ENCODE results near the gene RIPK3. TPM values are rescaled to one million over a fixed set of nuclear protein-coding genes. Genes with fewer than 3 reads are reported as not detected.

Gene RIPK3
- total RNA-seq, 1 donor from 2014 or later: 0.62 TPM

GRCh38 chr14:24321212-24321975 is 18.4 kb downstream of the RIPK3 start:
- Mint-ChIP-seq H3K27me3 (peaks cover 59% of the 10 kb centered on the region), H3K36me3 (ENCODE audit: insufficient read depth) (no peaks in the 10 kb centered on the region), H3K4me1 (ENCODE audit: low read depth) (no peaks in the 10 kb centered on the region), H3K4me3 (ENCODE audit: low read depth) (no peak overlapping the region), H3K27ac (no peak overlapping the region), H3K9me3 (ENCODE audit: low read depth) (no peaks in the 10 kb centered on the region)
- DNase-seq (ENCODE audit: low spot score, unreplicated experiment): no peak
- TF ChIP-seq CTCF (IDR thresholded peaks at IDR 0.05; ENCODE audit: unreplicated experiment): no peak

GRCh38 chr14:24317141-24317928 is 22.5 kb downstream of the RIPK3 start:
- no peak overlapping the region for H3K27ac Mint-ChIP-seq
- H3K4me3 Mint-ChIP-seq (ENCODE audit: low read depth): no peak overlapping the region
- no peaks in the 10 kb centered on the region for H3K9me3 Mint-ChIP-seq (ENCODE audit: low read depth)
- TF ChIP-seq CTCF (IDR thresholded peaks at IDR 0.05; ENCODE audit: unreplicated experiment): no peak
- peaks cover 52% of the 10 kb centered on the region for H3K27me3 Mint-ChIP-seq
- H3K36me3 Mint-ChIP-seq (ENCODE audit: insufficient read depth): no peaks in the 10 kb centered on the region
- H3K4me1 Mint-ChIP-seq (ENCODE audit: low read depth): no peaks in the 10 kb centered on the region
- no peak for DNase-seq (ENCODE audit: low spot score, unreplicated experiment)

GRCh38 chr14:24316597-24316950 is 23.2 kb downstream of the RIPK3 start:
- no peaks in the 10 kb centered on the region for H3K4me1 Mint-ChIP-seq (ENCODE audit: low read depth)
- H3K27me3 Mint-ChIP-seq: peaks cover 46% of the 10 kb centered on the region
- no peak for DNase-seq (ENCODE audit: low spot score, unreplicated experiment)
- no peak for TF ChIP-seq CTCF (IDR thresholded peaks at IDR 0.05; ENCODE audit: unreplicated experiment)
- no peaks in the 10 kb centered on the region for H3K9me3 Mint-ChIP-seq (ENCODE audit: low read depth)
- no peaks in the 10 kb centered on the region for H3K36me3 Mint-ChIP-seq (ENCODE audit: insufficient read depth)
- no peak overlapping the region for H3K27ac Mint-ChIP-seq
- no peak overlapping the region for H3K4me3 Mint-ChIP-seq (ENCODE audit: low read depth)

GRCh38 chr14:24315807-24316596 is 23.8 kb downstream of the RIPK3 start:
- no peak for DNase-seq (ENCODE audit: low spot score, unreplicated experiment)
- no peaks in the 10 kb centered on the region for H3K36me3 Mint-ChIP-seq (ENCODE audit: insufficient read depth)
- no peak overlapping the region for H3K4me3 Mint-ChIP-seq (ENCODE audit: low read depth)
- no peaks in the 10 kb centered on the region for H3K4me1 Mint-ChIP-seq (ENCODE audit: low read depth)
- no peak overlapping the region for H3K27ac Mint-ChIP-seq
- no peaks in the 10 kb centered on the region for H3K9me3 Mint-ChIP-seq (ENCODE audit: low read depth)
- peaks cover 45% of the 10 kb centered on the region for H3K27me3 Mint-ChIP-seq
- peak; percentile 13 for TF ChIP-seq CTCF (IDR thresholded peaks at IDR 0.05; ENCODE audit: unreplicated experiment)

GRCh38 chr14:24315243-24315806 is 24.5 kb downstream of the RIPK3 start:
- no peak overlapping the region for H3K4me3 Mint-ChIP-seq (ENCODE audit: low read depth)

More at GRCh38 chr14:24315243-24315806, 24.5 kb downstream of the RIPK3 start:
- Mint-ChIP-seq H3K4me1 (ENCODE audit: low read depth) (no peaks in the 10 kb centered on the region), H3K9me3 (ENCODE audit: low read depth) (no peaks in the 10 kb centered on the region), H3K27ac (no peak overlapping the region), H3K36me3 (ENCODE audit: insufficient read depth) (no peaks in the 10 kb centered on the region), H3K27me3 (peaks cover 44% of the 10 kb centered on the region)
- no peak for DNase-seq (ENCODE audit: low spot score, unreplicated experiment)
- no peak for TF ChIP-seq CTCF (IDR thresholded peaks at IDR 0.05; ENCODE audit: unreplicated experiment)

Data from progenitor cell of endocrine pancreas (in vitro differentiated cells).